ENCODE results near the gene PADI1.
A peak's percentile ranks its signal among the peaks of the same experiment; 100 is the strongest.

The PADI1 gene

GRCh38 chr1:17183388-17184160 is 21.4 kb upstream of the PADI1 start:
- no peak for DNase-seq (ENCODE audit: low spot score)

GRCh38 chr1:17184161-17184665 is 20.7 kb upstream of the PADI1 start:
- DNase-seq (ENCODE audit: low spot score) = no peak

GRCh38 chr1:17184822-17185484 is 20.0 kb upstream of the PADI1 start:
- DNase-seq (ENCODE audit: low spot score) = no peak

- DNase-seq (ENCODE audit: low spot score) = no peak
Measured at GRCh38 chr1:17185485-17185860, 19.5 kb upstream of the PADI1 start.

- no peak for DNase-seq (ENCODE audit: low spot score)
Measured at GRCh38 chr1:17186216-17186909, 18.6 kb upstream of the PADI1 start.

- no peak for DNase-seq (ENCODE audit: low spot score)
Measured at GRCh38 chr1:17187051-17187450, 17.9 kb upstream of the PADI1 start.

GRCh38 chr1:17188217-17188616 is 16.7 kb upstream of the PADI1 start:
- no peak for DNase-seq (ENCODE audit: low spot score)

GRCh38 chr1:17188889-17189631 is 15.9 kb upstream of the PADI1 start:
- DNase-seq (ENCODE audit: low spot score) = no peak

- DNase-seq (ENCODE audit: low spot score) = no peak
Measured at GRCh38 chr1:17189632-17189990, 15.3 kb upstream of the PADI1 start.

- peak; percentile 96 for DNase-seq (ENCODE audit: low spot score)
Measured at GRCh38 chr1:17190010-17190995, 14.6 kb upstream of the PADI1 start.

GRCh38 chr1:17191990-17192242 is 13.0 kb upstream of the PADI1 start:
- DNase-seq (ENCODE audit: low spot score) = no peak

GRCh38 chr1:17192394-17193221 is 12.3 kb upstream of the PADI1 start:
- no peak for DNase-seq (ENCODE audit: low spot score)

- no peak for DNase-seq (ENCODE audit: low spot score)
Measured at GRCh38 chr1:17193222-17194132, 11.5 kb upstream of the PADI1 start.

- no peak for DNase-seq (ENCODE audit: low spot score)
Measured at GRCh38 chr1:17194133-17194475, 10.8 kb upstream of the PADI1 start.

- DNase-seq (ENCODE audit: low spot score) = no peak
Measured at GRCh38 chr1:17194615-17195528, 10.1 kb upstream of the PADI1 start.

GRCh38 chr1:17195731-17196130 is 9.2 kb upstream of the PADI1 start:
- DNase-seq (ENCODE audit: low spot score) = no peak

- DNase-seq (ENCODE audit: low spot score) = no peak
Measured at GRCh38 chr1:17196496-17197185, 8.3 kb upstream of the PADI1 start.

GRCh38 chr1:17197696-17198095 is 7.2 kb upstream of the PADI1 start:
- no peak for DNase-seq (ENCODE audit: low spot score)
